Measurements from ENCODE around the gene ITFG2. TPM values are rescaled to one million over a fixed set of nuclear protein-coding genes. Genes with fewer than 3 reads are reported as not detected.

Gene ITFG2
- total and polyA plus RNA-seq, 2 experiments from 2014 or later = 17.3 to 32.6 TPM

DNA sequence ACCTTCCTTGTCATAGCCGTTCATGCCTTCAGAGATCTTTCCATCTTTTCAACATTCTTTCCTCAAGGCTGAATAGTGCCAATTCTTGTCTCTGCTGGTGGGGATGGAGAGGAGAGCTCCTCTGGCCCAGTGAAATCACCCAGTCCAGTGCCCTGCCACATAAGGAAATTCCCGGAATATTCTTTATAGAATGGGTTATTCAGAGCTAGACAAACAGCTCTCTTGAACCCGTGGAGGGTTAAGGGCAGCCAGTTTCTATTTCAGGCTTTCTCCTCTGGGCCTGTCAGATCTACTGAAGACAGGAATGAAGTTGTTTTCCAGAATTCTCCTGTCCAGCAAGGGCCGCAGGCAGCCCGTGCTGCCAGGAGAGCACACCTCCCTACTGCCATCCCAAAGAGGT, 30.5 kb downstream of the ITFG2 start:
- Histone ChIP-seq H3K36me3 (ENCODE audit: insufficient read depth) (no peaks in the 10 kb centered on the region), H2AFZ (no peak overlapping the region), H3K4me1 (ENCODE audit: insufficient read depth) (peaks cover 7% of the 10 kb centered on the region; the same call in 1 of the 2 replicates), H4K20me1 (replicated peaks; ENCODE audit: insufficient read depth) (no peaks in the 10 kb centered on the region; the same call in 1 of the 2 replicates), H3K4me2 (no peak overlapping the region), H3K27me3 (ENCODE audit: insufficient read depth) (no peaks in the 10 kb centered on the region), H3K27ac (ENCODE audit: low read depth) (no peak overlapping the region), H3K9me2 (ENCODE audit: insufficient read depth) (no peaks in the 10 kb centered on the region), H3K79me2 (replicated peaks; ENCODE audit: insufficient read depth) (no peaks in the 10 kb centered on the region), H3F3A (replicated peaks; ENCODE audit: low read depth) (no peaks in the 10 kb centered on the region), H3K4me3 (no peak overlapping the region)
- no peaks in the 10 kb centered on the region; the same call in 2 of the 3 replicates for H3K9me3 Mint-ChIP-seq
- TF ChIP-seq, protein P1, sequence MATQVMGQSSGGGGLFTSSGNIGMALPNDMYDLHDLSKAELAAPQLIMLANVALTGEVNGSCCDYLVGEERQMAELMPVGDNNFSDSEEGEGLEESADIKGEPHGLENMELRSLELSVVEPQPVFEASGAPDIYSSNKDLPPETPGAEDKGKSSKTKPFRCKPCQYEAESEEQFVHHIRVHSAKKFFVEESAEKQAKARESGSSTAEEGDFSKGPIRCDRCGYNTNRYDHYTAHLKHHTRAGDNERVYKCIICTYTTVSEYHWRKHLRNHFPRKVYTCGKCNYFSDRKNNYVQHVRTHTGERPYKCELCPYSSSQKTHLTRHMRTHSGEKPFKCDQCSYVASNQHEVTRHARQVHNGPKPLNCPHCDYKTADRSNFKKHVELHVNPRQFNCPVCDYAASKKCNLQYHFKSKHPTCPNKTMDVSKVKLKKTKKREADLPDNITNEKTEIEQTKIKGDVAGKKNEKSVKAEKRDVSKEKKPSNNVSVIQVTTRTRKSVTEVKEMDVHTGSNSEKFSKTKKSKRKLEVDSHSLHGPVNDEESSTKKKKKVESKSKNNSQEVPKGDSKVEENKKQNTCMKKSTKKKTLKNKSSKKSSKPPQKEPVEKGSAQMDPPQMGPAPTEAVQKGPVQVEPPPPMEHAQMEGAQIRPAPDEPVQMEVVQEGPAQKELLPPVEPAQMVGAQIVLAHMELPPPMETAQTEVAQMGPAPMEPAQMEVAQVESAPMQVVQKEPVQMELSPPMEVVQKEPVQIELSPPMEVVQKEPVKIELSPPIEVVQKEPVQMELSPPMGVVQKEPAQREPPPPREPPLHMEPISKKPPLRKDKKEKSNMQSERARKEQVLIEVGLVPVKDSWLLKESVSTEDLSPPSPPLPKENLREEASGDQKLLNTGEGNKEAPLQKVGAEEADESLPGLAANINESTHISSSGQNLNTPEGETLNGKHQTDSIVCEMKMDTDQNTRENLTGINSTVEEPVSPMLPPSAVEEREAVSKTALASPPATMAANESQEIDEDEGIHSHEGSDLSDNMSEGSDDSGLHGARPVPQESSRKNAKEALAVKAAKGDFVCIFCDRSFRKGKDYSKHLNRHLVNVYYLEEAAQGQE (IDR thresholded peaks at IDR 0.05; ENCODE audit: unreplicated experiment) = no peak
- TF ChIP-seq JUNB (IDR thresholded peaks at IDR 0.05; ENCODE audit: unreplicated experiment) (no peak), ZNF331 (CRISPR knock-in tag; IDR thresholded peaks at IDR 0.05; ENCODE audit: low read depth) (no peak), EZH2phosphoT487 (IDR thresholded peaks at IDR 0.05; ENCODE audit: unreplicated experiment) (no peak), EZH2 (IDR thresholded peaks at IDR 0.05; ENCODE audit: low read depth, unreplicated experiment) (no peak), POLR2AphosphoS5 (IDR thresholded peaks at IDR 0.05; ENCODE audit: low read depth) (no peak), STAT1 (IDR thresholded peaks at IDR 0.05; ENCODE audit: unreplicated experiment) (no peak), CREB1 (CRISPR knock-in tag; IDR thresholded peaks at IDR 0.05; ENCODE audit: low read depth) (no peak), NANOG (IDR thresholded peaks at IDR 0.05; ENCODE audit: borderline replicate concordance) (no peak), ZNF114 (CRISPR knock-in tag; IDR thresholded peaks at IDR 0.05) (no peak)
- TF ChIP-seq, protein P2, sequence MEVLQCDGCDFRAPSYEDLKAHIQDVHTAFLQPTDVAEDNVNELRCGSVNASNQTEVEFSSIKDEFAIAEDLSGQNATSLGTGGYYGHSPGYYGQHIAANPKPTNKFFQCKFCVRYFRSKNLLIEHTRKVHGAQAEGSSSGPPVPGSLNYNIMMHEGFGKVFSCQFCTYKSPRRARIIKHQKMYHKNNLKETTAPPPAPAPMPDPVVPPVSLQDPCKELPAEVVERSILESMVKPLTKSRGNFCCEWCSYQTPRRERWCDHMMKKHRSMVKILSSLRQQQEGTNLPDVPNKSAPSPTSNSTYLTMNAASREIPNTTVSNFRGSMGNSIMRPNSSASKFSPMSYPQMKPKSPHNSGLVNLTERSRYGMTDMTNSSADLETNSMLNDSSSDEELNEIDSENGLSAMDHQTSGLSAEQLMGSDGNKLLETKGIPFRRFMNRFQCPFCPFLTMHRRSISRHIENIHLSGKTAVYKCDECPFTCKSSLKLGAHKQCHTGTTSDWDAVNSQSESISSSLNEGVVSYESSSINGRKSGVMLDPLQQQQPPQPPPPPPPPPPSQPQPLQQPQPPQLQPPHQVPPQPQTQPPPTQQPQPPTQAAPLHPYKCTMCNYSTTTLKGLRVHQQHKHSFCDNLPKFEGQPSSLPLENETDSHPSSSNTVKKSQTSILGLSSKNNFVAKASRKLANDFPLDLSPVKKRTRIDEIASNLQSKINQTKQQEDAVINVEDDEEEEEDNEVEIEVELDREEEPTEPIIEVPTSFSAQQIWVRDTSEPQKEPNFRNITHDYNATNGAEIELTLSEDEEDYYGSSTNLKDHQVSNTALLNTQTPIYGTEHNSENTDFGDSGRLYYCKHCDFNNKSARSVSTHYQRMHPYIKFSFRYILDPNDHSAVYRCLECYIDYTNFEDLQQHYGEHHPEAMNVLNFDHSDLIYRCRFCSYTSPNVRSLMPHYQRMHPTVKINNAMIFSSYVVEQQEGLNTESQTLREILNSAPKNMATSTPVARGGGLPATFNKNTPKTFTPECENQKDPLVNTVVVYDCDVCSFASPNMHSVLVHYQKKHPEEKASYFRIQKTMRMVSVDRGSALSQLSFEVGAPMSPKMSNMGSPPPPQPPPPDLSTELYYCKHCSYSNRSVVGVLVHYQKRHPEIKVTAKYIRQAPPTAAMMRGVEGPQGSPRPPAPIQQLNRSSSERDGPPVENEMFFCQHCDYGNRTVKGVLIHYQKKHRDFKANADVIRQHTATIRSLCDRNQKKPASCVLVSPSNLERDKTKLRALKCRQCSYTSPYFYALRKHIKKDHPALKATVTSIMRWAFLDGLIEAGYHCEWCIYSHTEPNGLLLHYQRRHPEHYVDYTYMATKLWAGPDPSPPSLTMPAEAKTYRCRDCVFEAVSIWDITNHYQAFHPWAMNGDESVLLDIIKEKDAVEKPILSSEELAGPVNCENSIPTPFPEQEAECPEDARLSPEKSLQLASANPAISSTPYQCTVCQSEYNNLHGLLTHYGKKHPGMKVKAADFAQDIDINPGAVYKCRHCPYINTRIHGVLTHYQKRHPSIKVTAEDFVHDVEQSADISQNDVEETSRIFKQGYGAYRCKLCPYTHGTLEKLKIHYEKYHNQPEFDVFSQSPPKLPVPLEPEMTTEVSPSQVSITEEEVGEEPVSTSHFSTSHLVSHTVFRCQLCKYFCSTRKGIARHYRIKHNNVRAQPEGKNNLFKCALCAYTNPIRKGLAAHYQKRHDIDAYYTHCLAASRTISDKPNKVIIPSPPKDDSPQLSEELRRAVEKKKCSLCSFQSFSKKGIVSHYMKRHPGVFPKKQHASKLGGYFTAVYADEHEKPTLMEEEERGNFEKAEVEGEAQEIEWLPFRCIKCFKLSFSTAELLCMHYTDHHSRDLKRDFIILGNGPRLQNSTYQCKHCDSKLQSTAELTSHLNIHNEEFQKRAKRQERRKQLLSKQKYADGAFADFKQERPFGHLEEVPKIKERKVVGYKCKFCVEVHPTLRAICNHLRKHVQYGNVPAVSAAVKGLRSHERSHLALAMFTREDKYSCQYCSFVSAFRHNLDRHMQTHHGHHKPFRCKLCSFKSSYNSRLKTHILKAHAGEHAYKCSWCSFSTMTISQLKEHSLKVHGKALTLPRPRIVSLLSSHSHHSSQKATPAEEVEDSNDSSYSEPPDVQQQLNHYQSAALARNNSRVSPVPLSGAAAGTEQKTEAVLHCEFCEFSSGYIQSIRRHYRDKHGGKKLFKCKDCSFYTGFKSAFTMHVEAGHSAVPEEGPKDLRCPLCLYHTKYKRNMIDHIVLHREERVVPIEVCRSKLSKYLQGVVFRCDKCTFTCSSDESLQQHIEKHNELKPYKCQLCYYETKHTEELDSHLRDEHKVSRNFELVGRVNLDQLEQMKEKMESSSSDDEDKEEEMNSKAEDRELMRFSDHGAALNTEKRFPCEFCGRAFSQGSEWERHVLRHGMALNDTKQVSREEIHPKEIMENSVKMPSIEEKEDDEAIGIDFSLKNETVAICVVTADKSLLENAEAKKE (CRISPR knock-in tag; IDR thresholded peaks at IDR 0.05) = no peak
- TF ChIP-seq, protein P3, sequence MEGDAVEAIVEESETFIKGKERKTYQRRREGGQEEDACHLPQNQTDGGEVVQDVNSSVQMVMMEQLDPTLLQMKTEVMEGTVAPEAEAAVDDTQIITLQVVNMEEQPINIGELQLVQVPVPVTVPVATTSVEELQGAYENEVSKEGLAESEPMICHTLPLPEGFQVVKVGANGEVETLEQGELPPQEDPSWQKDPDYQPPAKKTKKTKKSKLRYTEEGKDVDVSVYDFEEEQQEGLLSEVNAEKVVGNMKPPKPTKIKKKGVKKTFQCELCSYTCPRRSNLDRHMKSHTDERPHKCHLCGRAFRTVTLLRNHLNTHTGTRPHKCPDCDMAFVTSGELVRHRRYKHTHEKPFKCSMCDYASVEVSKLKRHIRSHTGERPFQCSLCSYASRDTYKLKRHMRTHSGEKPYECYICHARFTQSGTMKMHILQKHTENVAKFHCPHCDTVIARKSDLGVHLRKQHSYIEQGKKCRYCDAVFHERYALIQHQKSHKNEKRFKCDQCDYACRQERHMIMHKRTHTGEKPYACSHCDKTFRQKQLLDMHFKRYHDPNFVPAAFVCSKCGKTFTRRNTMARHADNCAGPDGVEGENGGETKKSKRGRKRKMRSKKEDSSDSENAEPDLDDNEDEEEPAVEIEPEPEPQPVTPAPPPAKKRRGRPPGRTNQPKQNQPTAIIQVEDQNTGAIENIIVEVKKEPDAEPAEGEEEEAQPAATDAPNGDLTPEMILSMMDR (conservative IDR thresholded peaks at IDR 0.05; ENCODE audit: low read depth in 2 of 2) = no peak
- TF ChIP-seq, protein P4, sequence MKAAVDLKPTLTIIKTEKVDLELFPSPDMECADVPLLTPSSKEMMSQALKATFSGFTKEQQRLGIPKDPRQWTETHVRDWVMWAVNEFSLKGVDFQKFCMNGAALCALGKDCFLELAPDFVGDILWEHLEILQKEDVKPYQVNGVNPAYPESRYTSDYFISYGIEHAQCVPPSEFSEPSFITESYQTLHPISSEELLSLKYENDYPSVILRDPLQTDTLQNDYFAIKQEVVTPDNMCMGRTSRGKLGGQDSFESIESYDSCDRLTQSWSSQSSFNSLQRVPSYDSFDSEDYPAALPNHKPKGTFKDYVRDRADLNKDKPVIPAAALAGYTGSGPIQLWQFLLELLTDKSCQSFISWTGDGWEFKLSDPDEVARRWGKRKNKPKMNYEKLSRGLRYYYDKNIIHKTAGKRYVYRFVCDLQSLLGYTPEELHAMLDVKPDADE (IDR thresholded peaks at IDR 0.05) = no peak
- no peak for DNase-seq (ENCODE audit: low spot score)
- H3K27me3 Mint-ChIP-seq (ENCODE audit: insufficient read depth, low read depth, poor library complexity) = peaks cover 5% of the 10 kb centered on the region
- peaks cover 18% of the 10 kb centered on the region for H3K4me1 Mint-ChIP-seq
- ATAC-seq = no peak
- no peak overlapping the region for H3K27ac Mint-ChIP-seq
- no peak overlapping the region for H3K4me3 Mint-ChIP-seq
- peaks cover 6% of the 10 kb centered on the region for H3K36me3 Mint-ChIP-seq (ENCODE audit: low read depth)

Measured in GM23338 (cell line).